Measurements from ENCODE around the gene DIS3L2.

- peak in 10 of 11 experiments; percentile 36 to 88 (median 80) for TF ChIP-seq CTCF (IDR thresholded peaks at IDR 0.05 in 8 of 11, conservative IDR thresholded peaks at IDR 0.05 in 3 of 11)
- no peak for TF ChIP-seq POLR2AphosphoS5 (IDR thresholded peaks at IDR 0.05)
- TF ChIP-seq POLR2A (IDR thresholded peaks at IDR 0.05), result no peak
These were observed 364.1 kb downstream of the DIS3L2 start for GRCh38 chr2:232325324-232326273.
